ENCODE data around the gene CTAG1B. TPM values are rescaled to one million over a fixed set of nuclear protein-coding genes. Genes with fewer than 3 reads are reported as not detected.
"Not testable (repeated sequence)": the region's sequence is repeated elsewhere in the genome, so short reads cannot be mapped to it uniquely, and the experiment has no call there.

Gene CTAG1B
- total RNA-seq, 1 experiment from 2014 or later = not detected

- not testable (repeated sequence) for DNase-seq (ENCODE audit: extremely low read depth, low read depth)
These were observed 11.9 kb upstream of the CTAG1B start for GRCh38 chrX:154630949-154631348.

DNA sequence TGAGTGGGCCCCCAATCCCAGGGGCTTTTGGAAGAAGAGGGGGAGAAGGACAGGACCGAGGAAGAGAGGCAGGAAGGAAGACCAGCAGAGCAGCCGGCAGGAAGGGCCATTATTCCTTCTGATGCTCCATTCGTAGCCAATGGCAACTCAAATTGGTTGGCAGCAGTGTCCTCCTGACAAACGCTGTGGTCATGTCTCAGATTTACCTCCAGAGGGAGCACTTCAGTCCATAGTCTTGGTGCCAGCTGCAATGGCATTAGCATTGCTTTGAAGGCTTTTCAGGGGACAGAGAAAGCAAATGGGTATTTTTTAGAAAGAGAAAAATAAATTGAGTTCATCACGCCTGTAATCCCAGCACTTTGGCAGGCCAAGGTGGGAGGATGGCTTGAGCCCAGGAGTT, 9.9 kb upstream of the CTAG1B start:
- not testable (repeated sequence) for DNase-seq (ENCODE audit: extremely low read depth, low read depth)

DNA sequence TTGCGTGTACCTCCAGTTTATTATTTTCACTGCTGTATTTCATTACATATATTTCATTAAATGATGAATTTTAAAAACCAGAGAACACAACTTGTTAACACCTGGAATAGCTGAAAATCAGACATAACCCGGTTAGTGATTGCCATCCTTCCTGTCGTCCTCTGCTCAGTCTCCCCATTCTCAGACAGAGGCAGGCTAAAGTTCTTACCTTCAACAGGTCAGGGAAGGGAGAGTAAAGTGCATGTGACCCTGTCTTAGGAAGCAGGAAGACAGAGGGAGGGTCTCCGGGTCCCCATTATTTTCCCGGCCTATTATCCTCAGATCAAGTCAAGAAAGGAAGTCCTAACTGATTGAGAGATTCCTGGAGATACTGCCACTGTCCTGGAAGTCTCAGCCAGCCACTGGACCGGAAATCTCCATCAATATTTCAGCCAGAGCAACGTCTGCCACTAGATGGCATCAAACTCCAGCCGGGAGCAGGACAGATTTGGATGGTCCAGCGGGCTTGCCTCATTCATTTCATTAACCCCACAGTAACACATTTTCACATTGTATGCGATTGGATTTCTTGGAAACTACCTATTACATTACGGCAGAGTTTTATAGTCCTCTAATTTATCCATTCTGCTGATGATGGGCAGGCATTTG, 1.8 kb upstream of the CTAG1B start:
- not testable (repeated sequence) for DNase-seq (ENCODE audit: extremely low read depth, low read depth)

DNA sequence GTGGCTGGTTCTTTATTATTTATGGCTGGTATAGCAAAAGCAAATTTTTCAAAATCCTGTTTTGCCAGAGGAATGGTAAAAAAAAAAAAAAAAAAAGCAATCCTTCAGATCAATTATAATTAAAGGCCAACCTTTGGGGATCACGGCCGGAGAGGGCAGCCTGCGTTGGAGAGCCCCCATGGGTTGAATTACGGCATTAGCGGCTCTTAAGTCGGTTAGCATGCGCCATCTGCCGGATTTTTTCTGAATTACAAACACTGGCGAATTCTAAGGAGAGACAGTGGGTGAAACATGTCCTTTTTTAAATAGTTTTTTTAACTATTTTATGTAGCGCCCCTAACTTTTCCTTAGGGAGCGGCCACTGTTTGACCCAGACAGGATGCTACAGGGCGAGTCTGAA, 5.5 kb downstream of the CTAG1B start:
- not testable (repeated sequence) for DNase-seq (ENCODE audit: extremely low read depth, low read depth)

- DNase-seq (ENCODE audit: extremely low read depth, low read depth) = not testable (repeated sequence)
These were observed 7.9 kb downstream of the CTAG1B start for GRCh38 chrX:154611146-154611545.

- DNase-seq (ENCODE audit: extremely low read depth, low read depth) = not testable (repeated sequence)
These were observed 10.3 kb downstream of the CTAG1B start for GRCh38 chrX:154608823-154609222.

DNA sequence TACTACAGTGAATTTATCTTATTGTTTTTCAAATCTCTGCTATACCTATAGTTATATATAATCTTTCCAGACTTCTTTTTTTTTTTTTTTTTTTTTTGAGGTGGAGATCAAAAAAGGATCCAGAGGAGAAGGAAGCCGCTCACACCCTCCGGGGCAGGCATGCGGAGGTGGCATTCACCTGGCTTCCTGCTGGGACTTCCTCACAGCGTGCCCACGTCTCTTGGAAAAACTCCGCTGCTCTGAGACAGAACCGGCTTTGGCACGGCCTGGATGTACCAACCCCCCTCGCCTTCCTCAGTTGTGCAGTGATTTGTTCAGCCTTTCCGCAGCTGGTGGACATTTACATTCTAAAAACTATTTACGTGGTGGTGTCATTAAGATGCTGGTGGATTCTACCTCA, 11.1 kb downstream of the CTAG1B start:
- not testable (repeated sequence) for DNase-seq (ENCODE audit: extremely low read depth, low read depth)

- DNase-seq (ENCODE audit: extremely low read depth, low read depth) = no peak
These were observed 11.7 kb downstream of the CTAG1B start for GRCh38 chrX:154607370-154607769.

- no peak for DNase-seq (ENCODE audit: extremely low read depth, low read depth)
These were observed 13.5 kb downstream of the CTAG1B start for GRCh38 chrX:154605566-154605965.

DNA sequence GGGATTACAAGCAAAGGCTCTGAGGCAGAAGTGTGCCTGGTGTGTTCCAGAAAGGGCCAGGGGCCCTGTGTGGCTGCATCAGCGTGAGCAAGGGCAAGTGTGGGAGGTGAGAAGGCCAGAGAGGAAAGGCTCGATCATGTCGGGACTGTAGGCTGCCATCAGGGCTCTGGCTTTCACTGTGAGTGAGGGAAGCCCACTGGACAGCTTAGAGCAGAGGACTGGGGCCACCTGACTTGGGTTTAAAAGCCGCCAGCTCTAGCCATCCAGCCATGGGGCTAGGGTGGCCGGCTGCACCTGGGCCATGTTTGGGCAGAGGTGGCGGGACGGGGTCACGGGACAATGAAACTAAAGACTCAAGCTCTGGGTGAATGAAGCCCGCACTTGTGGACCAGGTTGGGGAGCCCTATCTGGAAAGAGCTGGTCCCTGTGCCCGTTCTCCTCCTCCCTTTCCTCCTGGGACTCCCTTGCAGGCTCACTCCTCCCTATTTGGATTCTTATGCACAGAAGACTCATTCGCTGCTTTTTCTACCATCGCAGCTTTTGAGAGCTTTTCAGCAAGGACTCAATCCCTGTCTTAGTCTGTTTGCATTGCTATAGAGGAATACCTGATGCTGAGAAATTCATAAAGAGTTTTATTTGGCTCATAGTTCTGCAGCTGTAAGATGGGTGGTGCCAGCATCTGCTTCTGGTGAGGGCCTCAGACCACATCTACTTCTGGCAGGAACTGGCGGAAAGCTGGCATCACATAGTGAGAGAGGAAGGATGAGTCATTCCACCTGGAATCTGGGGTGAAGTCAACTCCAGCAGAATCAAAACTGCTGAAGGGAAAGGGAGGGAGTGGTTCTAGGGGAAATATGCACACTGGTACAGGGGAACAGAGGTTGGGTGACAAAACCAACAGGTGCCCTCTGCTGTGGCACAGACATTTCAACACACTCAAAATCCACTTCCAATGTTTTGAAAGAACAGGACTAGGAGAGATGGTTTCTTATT, 15.3 kb downstream of the CTAG1B start:
- peak; percentile 25 for DNase-seq (ENCODE audit: extremely low read depth, low read depth)

DNA sequence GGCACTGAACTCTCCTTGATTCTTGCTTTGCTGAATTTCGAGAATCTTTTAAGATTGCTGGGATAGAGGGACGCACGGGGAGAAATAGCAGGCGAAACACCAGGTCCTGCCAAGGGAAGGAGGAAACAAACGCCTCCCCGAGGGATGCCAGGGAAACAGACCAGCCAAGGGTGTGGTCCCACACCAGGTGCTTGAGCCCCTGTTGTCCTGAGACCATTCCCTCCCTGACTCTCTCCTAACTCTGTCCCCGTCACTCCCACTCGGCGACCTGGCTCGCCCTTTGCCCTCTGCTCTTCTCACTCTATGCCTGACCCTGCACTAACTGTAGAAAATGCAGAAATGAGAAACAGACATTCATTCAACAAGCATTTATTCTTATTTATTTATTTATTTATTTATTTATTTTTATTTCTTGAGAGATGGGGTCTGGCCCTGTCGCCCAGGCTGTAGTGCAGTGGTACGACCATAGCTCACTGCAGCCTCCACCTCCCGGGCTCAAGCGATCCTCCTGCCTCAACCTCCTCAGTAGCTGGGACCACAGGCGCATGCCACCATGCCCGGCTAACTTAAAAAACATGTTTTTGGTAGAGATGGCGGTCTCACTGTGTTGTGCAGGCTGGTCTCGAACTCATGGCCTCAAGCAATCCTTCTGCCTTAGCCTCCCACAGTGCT, 16.2 kb downstream of the CTAG1B start:
- DNase-seq (ENCODE audit: extremely low read depth, low read depth) = no peak

- DNase-seq (ENCODE audit: extremely low read depth, low read depth) = no peak
These were observed 16.9 kb downstream of the CTAG1B start for GRCh38 chrX:154602226-154602625.

DNA sequence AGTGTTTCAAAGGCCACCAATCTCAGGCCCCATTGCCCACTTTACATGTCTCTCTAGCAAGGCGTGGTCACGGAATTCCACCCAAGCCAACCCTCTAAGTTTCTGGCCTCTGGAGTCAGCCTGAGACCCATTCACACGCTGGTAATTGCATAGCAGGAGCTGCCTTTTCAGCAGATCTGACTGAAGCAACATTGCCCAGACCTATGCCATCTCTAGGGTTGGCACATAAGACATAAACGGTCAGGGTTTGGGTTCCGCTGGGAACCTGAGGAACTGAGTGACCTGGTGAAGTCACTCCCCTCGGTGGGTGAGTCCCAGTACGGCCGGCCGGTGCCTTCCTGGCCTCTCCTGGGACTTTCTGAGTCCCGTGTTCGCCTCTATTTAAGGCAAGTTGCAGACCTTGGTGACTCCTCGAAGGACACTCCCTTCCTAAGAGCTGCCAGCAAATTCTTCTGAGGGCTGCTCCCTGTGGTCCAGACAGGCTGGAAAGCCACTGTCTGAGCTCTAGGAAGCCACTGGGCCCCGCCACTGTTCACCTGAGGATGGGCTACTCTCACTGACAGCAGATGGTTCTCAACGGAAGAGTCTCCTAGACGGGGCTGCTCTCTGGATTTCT, 18.2 kb downstream of the CTAG1B start:
- DNase-seq (ENCODE audit: extremely low read depth, low read depth) = no peak

DNA sequence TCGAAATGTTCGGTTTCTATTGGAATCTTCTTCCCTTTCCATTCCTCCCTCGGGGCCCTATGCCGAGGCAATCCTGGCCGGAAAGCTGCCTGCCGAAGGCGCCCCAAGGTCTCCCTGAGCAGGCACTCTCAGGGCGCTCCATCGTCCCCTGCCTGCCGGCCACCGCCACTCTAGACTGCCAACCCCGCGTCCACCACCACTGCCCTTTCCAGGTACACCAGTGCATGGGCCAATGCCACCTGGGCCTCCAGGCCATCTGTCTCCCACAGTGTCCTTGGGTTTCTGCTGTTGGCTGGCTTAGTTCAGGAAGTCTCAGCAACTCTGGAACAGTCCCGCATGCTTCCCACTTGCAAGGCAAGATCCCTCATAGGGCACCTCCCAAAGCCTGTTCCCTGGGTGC, 19.6 kb downstream of the CTAG1B start:
- DNase-seq (ENCODE audit: extremely low read depth, low read depth) = no peak

GRCh38 chrX:154598656-154599055, 20.4 kb downstream of the CTAG1B start:
- no peak for DNase-seq (ENCODE audit: extremely low read depth, low read depth)

DNA sequence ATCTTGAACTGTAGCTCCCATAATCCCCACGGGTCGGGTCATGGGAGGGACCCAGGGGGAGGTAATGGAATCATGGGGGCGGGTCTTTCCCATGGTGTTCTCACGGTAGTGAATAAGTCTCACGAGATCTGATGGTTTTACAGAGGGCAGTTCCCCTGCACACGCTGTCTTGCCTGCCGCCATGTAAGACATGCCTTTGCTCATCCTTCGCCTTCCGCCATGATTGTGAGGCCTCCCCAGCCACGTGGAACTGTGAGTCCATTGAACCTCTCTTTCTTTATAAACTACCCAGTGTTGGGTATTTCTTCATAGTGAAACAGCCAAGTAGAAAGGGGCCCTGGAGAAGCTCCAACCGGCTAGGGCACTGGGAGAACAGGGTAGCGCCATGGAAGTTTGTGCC, 21.9 kb downstream of the CTAG1B start:
- no peak for DNase-seq (ENCODE audit: extremely low read depth, low read depth)

DNA sequence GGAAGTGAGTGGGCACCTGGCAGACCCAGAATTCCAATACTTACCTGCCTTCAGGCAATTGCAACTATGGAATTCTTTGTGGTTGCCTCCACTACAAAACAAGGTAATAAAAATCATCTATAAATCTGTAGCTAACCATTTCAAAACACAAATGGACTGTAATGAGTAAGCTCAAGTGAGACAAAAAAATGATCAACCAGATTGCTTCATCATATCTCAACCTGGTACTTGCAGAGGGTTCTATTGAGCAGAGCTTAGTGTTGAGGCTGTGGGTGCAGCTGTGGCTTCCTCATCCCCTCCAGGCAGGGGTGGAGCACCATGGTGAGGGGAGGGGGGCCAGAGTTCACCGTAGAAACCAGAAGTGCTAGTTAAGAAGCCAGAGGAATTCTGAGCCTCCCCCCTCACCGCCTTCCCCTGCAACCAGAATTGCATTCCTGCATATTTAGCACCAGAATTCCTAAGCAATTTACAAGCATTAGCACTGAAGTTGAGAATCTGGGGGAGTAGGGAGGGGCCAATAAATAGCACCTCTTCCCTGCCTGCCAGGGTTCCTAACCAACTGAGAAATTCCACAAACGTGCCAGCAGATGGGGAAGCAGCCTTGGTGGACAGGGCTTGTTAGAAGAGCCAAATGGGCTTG, 22.7 kb downstream of the CTAG1B start:
- peak; percentile 37 for DNase-seq (ENCODE audit: extremely low read depth, low read depth)

DNA sequence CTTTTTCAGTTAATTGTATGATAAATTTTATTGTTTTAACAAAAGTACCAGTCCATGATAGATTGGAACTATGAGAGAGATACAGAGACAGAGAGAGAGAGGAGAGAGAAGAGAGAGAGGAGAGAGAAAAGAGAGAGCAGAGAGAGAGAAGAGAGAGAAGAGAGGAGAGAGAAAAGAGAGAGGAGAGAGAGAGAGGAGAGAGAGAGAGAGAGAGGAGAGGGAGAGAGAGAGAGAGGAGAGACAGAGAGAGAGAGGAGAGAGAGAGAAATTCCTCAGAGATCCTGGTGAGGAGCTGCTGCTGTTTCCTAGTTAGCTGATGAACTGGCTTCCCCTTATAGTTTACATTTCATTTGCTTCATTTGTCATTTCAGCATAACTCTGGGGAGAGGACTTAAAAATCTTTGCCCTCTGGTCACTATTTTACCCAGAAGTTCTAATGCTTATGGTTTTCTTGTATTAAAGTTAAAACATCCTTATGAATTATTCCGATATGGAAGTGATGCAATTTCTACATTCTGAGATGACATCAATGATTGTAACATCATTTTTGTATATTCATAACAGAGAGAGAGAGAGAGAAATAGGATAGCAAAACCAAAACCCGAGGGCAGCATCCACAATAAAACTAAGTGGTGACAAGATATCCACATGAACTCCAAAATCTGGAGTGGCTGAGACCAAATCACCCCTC, 23.4 kb downstream of the CTAG1B start:
- DNase-seq (ENCODE audit: extremely low read depth, low read depth) = no peak

DNA sequence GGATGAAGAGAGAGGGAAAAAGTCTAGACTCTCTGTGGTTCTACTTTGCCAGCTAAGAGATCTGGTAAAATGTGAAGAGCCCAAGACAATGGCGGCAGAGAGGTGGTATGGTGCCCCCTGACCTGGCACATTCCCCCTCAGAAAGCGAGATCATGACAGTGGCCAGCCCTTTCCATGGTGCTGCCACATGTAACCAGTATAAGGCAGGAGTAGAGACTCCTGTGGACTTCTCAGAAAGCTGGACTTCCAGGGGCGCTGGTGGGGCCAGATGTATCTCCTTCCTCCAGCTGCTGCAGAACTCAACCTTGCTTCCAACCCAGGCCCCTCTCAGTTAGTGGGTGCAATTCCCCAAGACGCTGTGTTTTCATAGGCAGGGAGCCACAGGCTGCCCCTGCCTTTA, 24.6 kb downstream of the CTAG1B start:
- no peak for DNase-seq (ENCODE audit: extremely low read depth, low read depth)

- DNase-seq (ENCODE audit: extremely low read depth, low read depth) = no peak
These were observed 25.9 kb downstream of the CTAG1B start for GRCh38 chrX:154593201-154593600.

Data from NCI-H460 (cell line).